GM12891 (cell line): ENCODE data around the gene ARPC4.
"Not testable (repeated sequence)": the region's sequence is repeated elsewhere in the genome, so short reads cannot be mapped to it uniquely, and the experiment has no call there.

Source experiments
- PAX5 ChIP-seq: IDR thresholded peaks from 2 replicates; pipeline ENCODE4 v1.6.1; 2011; ENCODE audit warnings: low read length, moderate library complexity, mild to moderate bottlenecking; ENCODE audit not compliant: insufficient read depth, severe bottlenecking
- POLR2A ChIP-seq: IDR thresholded peaks from 2 replicates; pipeline ENCODE4 v1.6.1; 2011; ENCODE audit warnings: low read depth, low read length, control low read depth
- POLR2AphosphoS5 ChIP-seq: IDR thresholded peaks from 2 replicates; pipeline ENCODE4 v1.6.1; 2011; ENCODE audit warnings: low read depth, low read length, control low read depth
- SPI1 ChIP-seq: IDR thresholded peaks from 2 replicates; pipeline ENCODE4 v1.6.1; 2011; ENCODE audit warnings: low read depth, low read length, control low read depth
- TAF1 ChIP-seq: IDR thresholded peaks from 2 replicates; pipeline ENCODE4 v1.6.1; 2011; ENCODE audit warnings: low read depth, low read length, control low read depth

DNA sequence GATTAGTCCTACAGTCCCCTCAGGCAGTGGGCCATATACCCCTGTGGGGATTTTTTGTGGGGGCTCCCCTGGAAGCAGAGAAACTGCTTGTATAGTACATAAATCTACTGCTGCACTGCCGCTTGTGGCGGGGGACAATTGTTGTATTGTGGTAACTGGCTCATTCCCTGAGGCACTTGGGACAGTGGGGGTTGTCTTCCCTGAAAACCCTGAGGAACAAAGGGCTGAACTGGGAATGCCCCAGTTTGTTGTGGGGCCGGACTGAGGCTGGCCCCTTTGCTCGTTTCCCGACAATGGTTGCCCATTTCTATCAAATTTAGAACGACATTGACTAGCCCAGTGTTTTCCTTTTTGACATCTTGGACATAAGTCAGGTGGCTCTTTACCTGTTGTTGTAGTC lies 58.5 kb downstream of the ARPC4 start:
- not testable (repeated sequence) for TF ChIP-seq POLR2A, TAF1, POLR2AphosphoS5, SPI1, PAX5
